ENCODE results near the gene CLMP. TPM values are rescaled to one million over a fixed set of nuclear protein-coding genes. Genes with fewer than 3 reads are reported as not detected.

Gene CLMP
- total RNA-seq, 1 experiment from 2014 or later: 5.4 TPM

- H3K4me3 ChIP-seq: no peak overlapping the region; the same call in 1 of the 2 replicates
Measured at GRCh38 chr11:123122341-123122740, 72.7 kb downstream of the CLMP start.

GRCh38 chr11:123116486-123116885 lies 78.6 kb downstream of the CLMP start:
- intact Hi-C loops (cut with micrococcal nuclease; ENCODE audit: unreplicated experiment): loop anchor here (10.0 kb wide), 1 partner anchor 68 kb away; no protein-coding TSS in a partner anchor
- H3K4me2 ChIP-seq: no peak overlapping the region
- DNase-seq: no peak
- TF ChIP-seq CTCF (conservative IDR thresholded peaks at IDR 0.05) (no peak), EZH2 (IDR thresholded peaks at IDR 0.05; ENCODE audit: low read depth) (no peak)
- H4K20me1 ChIP-seq (ENCODE audit: insufficient read depth): no peaks in the 10 kb centered on the region
- H3K36me3 ChIP-seq (ENCODE audit: low read depth): peaks cover 6% of the 10 kb centered on the region; the same call in 1 of the 2 replicates
- no peak overlapping the region for H2AFZ ChIP-seq
- ChIA-PET CTCF (no interaction called here), POLR2A (ENCODE audit: unreplicated experiment) (no interaction called here)
- no peak overlapping the region for H3K27ac ChIP-seq
- H3K9me2 ChIP-seq (ENCODE audit: insufficient read depth): no peaks in the 10 kb centered on the region
- H3K79me2 ChIP-seq (ENCODE audit: low read depth): no peaks in the 10 kb centered on the region; the same call in 1 of the 2 replicates
- H3F3A ChIP-seq (ENCODE audit: insufficient read depth, low read depth): peaks cover 29% of the 10 kb centered on the region
- H3K4me1 ChIP-seq (replicated peaks; ENCODE audit: insufficient read depth): peaks cover 32% of the 10 kb centered on the region
- no peak overlapping the region; the same call in 1 of the 2 replicates for H3K4me3 ChIP-seq
- H3K27me3 ChIP-seq (ENCODE audit: insufficient read depth, low read depth): no peaks in the 10 kb centered on the region
- BruUV-seq (replicated peaks): no TSS peak
- H3K9me3 ChIP-seq (ENCODE audit: insufficient read depth, low read depth): peaks cover 16% of the 10 kb centered on the region

More at GRCh38 chr11:123122341-123122740, 72.7 kb downstream of the CLMP start:
- intact Hi-C loops (cut with micrococcal nuclease; ENCODE audit: unreplicated experiment): no loop called here
- TF ChIP-seq CTCF (conservative IDR thresholded peaks at IDR 0.05): no peak
- no peak for TF ChIP-seq EZH2 (IDR thresholded peaks at IDR 0.05; ENCODE audit: low read depth)
- H3K27me3 ChIP-seq (ENCODE audit: insufficient read depth, low read depth): no peaks in the 10 kb centered on the region
- CTCF ChIA-PET: interaction anchor here (0.6 kb wide), 1 partner anchor 68 kb away, joined by 3 read pairs; no protein-coding TSS in a partner anchor
- no peaks in the 10 kb centered on the region for H3K9me2 ChIP-seq (ENCODE audit: insufficient read depth)
- H3K27ac ChIP-seq: peak overlapping the region; percentile 92
- no peaks in the 10 kb centered on the region for H3K9me3 ChIP-seq (ENCODE audit: insufficient read depth, low read depth)
- no peaks in the 10 kb centered on the region; the same call in 1 of the 2 replicates for H3K79me2 ChIP-seq (ENCODE audit: low read depth)
- peak overlapping the region; percentile 66; the same call in 1 of the 2 replicates for H2AFZ ChIP-seq
- no peaks in the 10 kb centered on the region for H4K20me1 ChIP-seq (ENCODE audit: insufficient read depth)
- BruUV-seq (replicated peaks): no TSS peak
- peak overlapping the region; percentile 49 for H3K4me2 ChIP-seq
- POLR2A ChIA-PET (ENCODE audit: unreplicated experiment): no interaction called here
- H3K4me1 ChIP-seq (replicated peaks; ENCODE audit: insufficient read depth): peaks cover 48% of the 10 kb centered on the region
- no peaks in the 10 kb centered on the region for H3K36me3 ChIP-seq (ENCODE audit: low read depth)
- DNase-seq: peak in 1 of 2 experiments; percentile 82
- peaks cover 38% of the 10 kb centered on the region for H3F3A ChIP-seq (ENCODE audit: insufficient read depth, low read depth)

- no TSS peak for BruUV-seq (replicated peaks)
- Histone ChIP-seq H4K20me1 (ENCODE audit: insufficient read depth) (no peaks in the 10 kb centered on the region), H3K27me3 (ENCODE audit: insufficient read depth, low read depth) (no peaks in the 10 kb centered on the region), H3K4me2 (0 out of 2 replicates have a peak overlapping the region, but pooled peaks have one; percentile 9), H3K27ac (peak overlapping the region; percentile 48), H2AFZ (no peak overlapping the region), H3K36me3 (ENCODE audit: low read depth) (peaks cover 6% of the 10 kb centered on the region; the same call in 1 of the 2 replicates), H3K4me1 (replicated peaks; ENCODE audit: insufficient read depth) (peaks cover 6% of the 10 kb centered on the region; the same call in 1 of the 2 replicates), H3K9me3 (ENCODE audit: insufficient read depth, low read depth) (peaks cover 11% of the 10 kb centered on the region), H3F3A (ENCODE audit: insufficient read depth, low read depth) (0 out of 2 replicates have a peak, but pooled peaks cover 5% of the 10 kb centered on the region), H3K9me2 (ENCODE audit: insufficient read depth) (no peaks in the 10 kb centered on the region), H3K79me2 (ENCODE audit: low read depth) (no peaks in the 10 kb centered on the region), H3K4me3 (no peak overlapping the region)
- POLR2A ChIA-PET (ENCODE audit: unreplicated experiment): no interaction called here
- no peak for TF ChIP-seq EZH2 (IDR thresholded peaks at IDR 0.05; ENCODE audit: low read depth)
- peak; percentile 91 for TF ChIP-seq CTCF (conservative IDR thresholded peaks at IDR 0.05)
- CTCF ChIA-PET: interaction anchor here (0.6 to 2.0 kb wide), 6 partner anchors 29 to 249 kb away, joined by 3 to 15 read pairs (median 6); no protein-coding TSS in a partner anchor
- DNase-seq: peak in 1 of 2 experiments; percentile 71
- intact Hi-C loops (cut with micrococcal nuclease; ENCODE audit: unreplicated experiment): loop anchor here (1.0 to 10.0 kb wide), 3 partner anchors 73 to 295 kb away; no protein-coding TSS in a partner anchor
Measured at GRCh38 chr11:123111465-123111864, 83.6 kb downstream of the CLMP start.
